Stimulated activated CD8-positive, alpha-beta memory T cell treated with anti-CD3 and anti-CD28 coated beads, Interleukin-2, amount 100 ng/mL, for 1 hour (primary cell): ENCODE measurements around the gene CST6.

ENCODE experiments used
- DNase-seq, 2 donors: peaks; one replicate each; pipeline ENCODE4 v3.0.0-alpha.2; 2020; ENCODE audit warnings: low read depth in 2 of 2

The CST6 gene

GRCh38 chr11:66011785-66012303 is at the start of gene CST6:
TSS of gene CST6 (plus strand) at chr11:66012008. CDS start at chr11:66012045, 37 bp downstream.
- no peak for DNase-seq

GRCh38 chr11:65962141-65962564 is 49.7 kb upstream of the CST6 start:
- no peak for DNase-seq

GRCh38 chr11:65964906-65965305 is 46.9 kb upstream of the CST6 start:
- no peak for DNase-seq

GRCh38 chr11:65965986-65966762 is 45.6 kb upstream of the CST6 start:
- no peak for DNase-seq

- no peak for DNase-seq
These were observed 44.4 kb upstream of the CST6 start for GRCh38 chr11:65967329-65967934.

- DNase-seq: no peak
These were observed 43.0 kb upstream of the CST6 start for GRCh38 chr11:65968600-65969482.

- no peak for DNase-seq
These were observed 39.7 kb upstream of the CST6 start for GRCh38 chr11:65972116-65972515.

GRCh38 chr11:65973439-65974110 is 38.2 kb upstream of the CST6 start:
- DNase-seq: no peak

- no peak for DNase-seq
These were observed 36.0 kb upstream of the CST6 start for GRCh38 chr11:65975771-65976170.

GRCh38 chr11:65976216-65977176 is 35.3 kb upstream of the CST6 start:
- no peak for DNase-seq

GRCh38 chr11:65977621-65978390 is 34.0 kb upstream of the CST6 start:
- DNase-seq: no peak

- no peak for DNase-seq
These were observed 33.2 kb upstream of the CST6 start for GRCh38 chr11:65978391-65979238.

GRCh38 chr11:65979261-65979759 is 32.5 kb upstream of the CST6 start:
- DNase-seq: no peak

GRCh38 chr11:65981101-65981740 is 30.6 kb upstream of the CST6 start:
- no peak for DNase-seq

- DNase-seq: no peak
These were observed 29.6 kb upstream of the CST6 start for GRCh38 chr11:65981972-65982823.

- DNase-seq: no peak
These were observed 28.8 kb upstream of the CST6 start for GRCh38 chr11:65982824-65983588.
